ENCODE measurements around the gene GABRB3.
"Not testable (repeated sequence)": the region's sequence is repeated elsewhere in the genome, so short reads cannot be mapped to it uniquely, and the experiment has no call there.

Gene GABRB3

GRCh38 chr15:26736502-26737248 is 36.2 kb downstream of the GABRB3 start:
- in situ Hi-C loops (cut with MboI; ENCODE audit: low sequenced_read_pairs), result no loop called here

- in situ Hi-C loops (cut with MboI; ENCODE audit: low sequenced_read_pairs), result no loop called here
Observed at GRCh38 chr15:26731965-26732364, 40.9 kb downstream of the GABRB3 start.

GRCh38 chr15:26729581-26729980 is 43.3 kb downstream of the GABRB3 start:
- in situ Hi-C loops (cut with MboI; ENCODE audit: low sequenced_read_pairs), result no loop called here

GRCh38 chr15:26729030-26729429 is 43.8 kb downstream of the GABRB3 start:
- in situ Hi-C loops (cut with MboI; ENCODE audit: low sequenced_read_pairs), result no loop called here

DNA sequence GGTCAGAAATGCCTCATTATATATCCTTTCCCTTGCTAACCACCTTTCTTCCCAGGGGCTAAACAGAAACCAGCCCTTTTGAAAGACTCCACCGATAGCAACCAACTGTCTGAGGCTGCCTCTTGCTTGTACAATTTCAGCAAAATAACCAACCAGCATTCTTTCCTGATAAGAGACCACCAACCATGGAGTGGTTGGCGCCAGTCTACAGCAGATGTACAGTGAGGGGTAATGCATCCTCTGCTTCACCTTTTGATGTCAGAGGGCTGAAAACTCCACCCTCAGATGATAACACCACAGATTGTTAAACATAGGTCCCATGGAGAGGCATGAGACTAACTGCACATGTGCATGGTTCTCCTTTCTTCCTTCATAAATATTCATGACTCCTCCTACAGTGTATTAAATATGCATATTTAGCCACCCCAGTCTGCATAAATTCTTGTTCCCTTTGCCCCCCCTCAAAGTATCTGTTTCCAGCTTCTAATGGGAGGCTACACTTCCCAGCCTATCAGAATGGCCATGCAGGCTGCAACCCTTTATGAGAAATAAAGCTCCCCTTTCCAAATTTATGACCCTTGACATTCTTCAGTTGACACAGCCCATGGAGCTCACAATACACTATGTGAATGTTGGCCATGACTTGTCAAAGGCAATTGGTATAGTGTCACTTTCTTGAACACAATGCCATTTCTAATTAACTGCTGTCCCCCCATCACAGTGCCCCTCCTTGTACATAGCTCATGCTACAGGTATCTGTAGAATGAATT is 48.3 kb downstream of the GABRB3 start:
- in situ Hi-C loops (cut with MboI; ENCODE audit: low sequenced_read_pairs), result no loop called here

DNA sequence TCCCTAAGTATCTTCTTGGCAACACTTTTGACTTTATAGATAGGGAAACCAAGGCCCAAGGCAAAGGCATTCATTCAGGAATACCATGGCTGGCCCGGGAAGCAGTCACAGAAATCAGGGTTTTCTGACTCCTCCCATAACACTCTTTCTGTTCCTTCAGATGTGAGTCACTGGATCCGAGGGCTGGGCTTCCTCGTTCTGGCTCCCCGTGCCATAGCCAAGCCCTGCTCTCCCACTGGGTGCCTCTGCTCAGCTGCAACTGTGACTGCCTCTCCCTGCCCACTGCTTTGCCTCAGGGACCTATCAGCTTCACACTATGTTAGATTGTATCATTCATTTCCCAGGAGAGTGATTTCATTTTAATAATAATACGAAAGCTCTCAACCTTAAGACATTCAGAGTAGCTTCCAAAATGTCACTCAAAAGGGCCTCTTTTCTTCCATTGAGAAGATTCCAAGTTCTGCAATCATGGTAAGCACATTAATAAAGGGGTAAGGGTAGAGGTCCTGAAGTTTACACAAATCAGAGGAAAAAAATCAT is 50.2 kb downstream of the GABRB3 start:
- in situ Hi-C loops (cut with MboI; ENCODE audit: low sequenced_read_pairs), result no loop called here

DNA sequence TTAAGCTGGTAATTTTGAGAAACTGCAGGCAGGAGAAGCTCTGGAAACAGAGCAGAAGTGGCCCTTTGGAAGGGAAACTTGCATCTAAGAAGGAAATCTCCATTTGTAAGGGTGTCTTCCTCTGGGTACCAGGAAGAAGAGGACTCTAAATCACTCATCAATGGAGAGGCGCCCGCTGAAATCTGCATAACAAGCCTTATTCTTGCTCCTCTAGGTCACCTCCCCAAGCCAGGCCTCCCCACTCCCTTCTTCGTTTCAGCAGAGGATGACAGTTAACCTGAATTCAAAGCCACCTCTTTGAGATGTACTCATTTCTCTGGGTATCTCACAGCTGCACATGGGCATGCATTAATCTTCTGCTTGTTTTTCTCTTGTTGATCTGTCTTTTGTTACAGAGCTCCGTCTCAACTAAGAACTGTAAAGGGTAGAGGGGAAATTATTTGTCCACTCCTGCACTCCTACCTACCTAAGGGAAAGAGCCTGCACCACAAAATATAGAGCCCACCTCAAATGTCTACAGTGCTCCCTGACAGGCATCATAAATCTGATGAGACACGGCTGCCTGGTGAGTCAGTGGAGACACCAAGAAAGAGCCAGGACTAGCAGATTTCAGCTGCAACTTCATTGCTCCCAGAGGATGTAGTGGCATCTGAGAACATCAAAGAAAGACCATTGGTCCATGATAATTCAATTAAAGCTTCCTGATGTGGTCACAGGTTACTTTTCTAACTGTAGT is 51.5 kb downstream of the GABRB3 start:
- in situ Hi-C loops (cut with MboI; ENCODE audit: low sequenced_read_pairs), result no loop called here

- in situ Hi-C loops (cut with MboI; ENCODE audit: low sequenced_read_pairs), result no loop called here
Observed at GRCh38 chr15:26720546-26720945, 52.3 kb downstream of the GABRB3 start.

GRCh38 chr15:26719866-26720265 is 53.0 kb downstream of the GABRB3 start:
- in situ Hi-C loops (cut with MboI; ENCODE audit: low sequenced_read_pairs), result not testable (repeated sequence)

DNA sequence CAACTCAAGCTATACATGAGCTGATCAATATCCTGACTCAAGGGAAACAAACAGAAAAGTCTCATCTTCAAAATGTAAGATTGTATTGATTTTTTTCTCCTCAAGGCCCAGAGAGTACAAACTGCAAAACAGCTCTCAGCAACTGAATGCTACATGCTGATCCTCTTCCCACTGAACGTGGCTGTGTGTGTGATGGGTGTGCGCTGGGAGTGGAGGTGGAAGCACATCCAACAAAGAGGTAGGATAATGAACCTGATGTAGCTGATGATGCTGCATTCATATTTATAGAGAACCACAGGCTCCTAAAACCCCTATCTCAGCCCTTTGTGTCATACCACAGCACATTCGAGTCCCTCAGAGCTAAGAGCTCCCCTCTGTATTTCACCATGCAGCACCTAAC is 56.8 kb downstream of the GABRB3 start:
- in situ Hi-C loops (cut with MboI; ENCODE audit: low sequenced_read_pairs), result no loop called here

DNA sequence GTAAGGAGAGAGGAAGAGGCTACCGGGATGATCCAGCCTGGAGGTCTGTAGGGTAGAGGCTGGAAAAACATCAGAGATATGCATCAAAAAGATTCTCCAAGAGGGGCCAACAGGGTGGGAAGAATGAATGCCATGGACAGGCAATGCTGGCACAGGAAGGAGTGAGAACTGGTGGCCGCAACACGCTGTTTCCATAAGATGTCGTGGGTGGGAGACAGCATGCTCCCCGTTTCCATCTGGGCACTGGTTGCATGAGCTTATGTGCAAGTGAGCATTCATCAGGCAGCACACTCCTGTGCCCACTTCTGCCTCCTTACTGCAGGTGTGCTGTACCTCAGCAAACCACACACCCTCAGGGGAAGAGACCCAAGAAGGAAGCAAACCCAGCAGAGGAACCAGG is 59.4 kb downstream of the GABRB3 start:
- in situ Hi-C loops (cut with MboI; ENCODE audit: low sequenced_read_pairs), result no loop called here

- in situ Hi-C loops (cut with MboI; ENCODE audit: low sequenced_read_pairs), result no loop called here
Observed at GRCh38 chr15:26712335-26712734, 60.5 kb downstream of the GABRB3 start.

DNA sequence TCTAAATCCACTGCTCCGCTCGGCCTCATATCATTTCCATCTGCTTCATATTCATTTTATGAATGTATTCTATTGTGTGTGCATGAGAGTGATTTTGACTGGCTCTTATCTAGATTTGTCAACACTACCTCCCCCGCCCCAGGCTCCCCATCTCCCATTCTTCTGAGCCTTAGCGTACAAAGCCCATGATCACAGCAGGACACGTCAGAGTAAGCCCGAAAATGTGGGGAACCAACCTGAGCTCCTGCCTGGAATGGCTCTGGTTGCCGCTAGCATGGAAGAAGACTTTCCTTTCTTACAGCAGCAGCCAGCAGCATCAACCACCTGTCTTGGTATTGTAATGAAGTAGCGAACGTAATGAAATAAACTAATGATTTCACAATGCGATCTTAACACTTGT is 61.4 kb downstream of the GABRB3 start:
- in situ Hi-C loops (cut with MboI; ENCODE audit: low sequenced_read_pairs), result no loop called here

GRCh38 chr15:26702381-26702780 is 70.5 kb downstream of the GABRB3 start:
- in situ Hi-C loops (cut with MboI; ENCODE audit: low sequenced_read_pairs), result no loop called here

GRCh38 chr15:26698555-26698954 is 74.3 kb downstream of the GABRB3 start:
- in situ Hi-C loops (cut with MboI; ENCODE audit: low sequenced_read_pairs), result no loop called here

DNA sequence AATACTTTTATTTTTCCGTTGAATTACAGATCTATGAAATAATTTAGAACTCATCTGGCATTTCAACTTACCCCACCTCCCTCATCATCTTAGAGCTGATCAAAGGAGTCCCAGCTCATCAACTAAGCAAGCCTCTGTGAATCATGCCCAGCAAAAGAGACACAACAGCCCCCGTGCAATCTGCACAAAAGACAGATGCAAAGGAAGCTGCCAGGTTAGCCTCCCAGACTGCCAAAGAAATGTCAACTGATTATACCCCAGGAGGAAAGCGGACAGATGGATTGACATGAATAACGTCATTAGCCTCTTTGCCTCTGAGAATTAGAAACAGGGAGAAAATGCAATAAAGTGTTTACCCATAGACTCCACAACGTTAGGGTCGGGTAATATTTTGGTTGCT is 75.0 kb downstream of the GABRB3 start:
- in situ Hi-C loops (cut with MboI; ENCODE audit: low sequenced_read_pairs), result no loop called here

DNA sequence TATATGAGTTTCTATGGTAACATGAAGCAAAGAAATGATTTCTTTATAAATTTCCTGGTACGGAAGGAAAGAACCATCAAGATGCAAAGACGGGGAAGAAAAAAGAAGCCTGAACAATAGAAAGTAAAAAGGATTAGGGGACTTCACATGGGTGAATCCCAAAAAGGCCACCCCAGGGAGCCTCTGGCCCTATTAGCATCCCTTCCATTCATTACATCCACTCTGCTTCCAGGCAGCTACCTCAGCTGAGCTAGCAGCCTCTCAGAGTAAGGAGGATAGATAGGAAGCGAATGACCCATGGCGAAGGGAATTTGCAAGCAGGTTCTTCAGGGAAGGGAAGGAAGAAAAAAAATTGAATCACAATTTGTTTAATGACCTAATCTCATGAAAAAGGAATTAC is 81.6 kb downstream of the GABRB3 start:
- in situ Hi-C loops (cut with MboI; ENCODE audit: low sequenced_read_pairs), result no loop called here

DNA sequence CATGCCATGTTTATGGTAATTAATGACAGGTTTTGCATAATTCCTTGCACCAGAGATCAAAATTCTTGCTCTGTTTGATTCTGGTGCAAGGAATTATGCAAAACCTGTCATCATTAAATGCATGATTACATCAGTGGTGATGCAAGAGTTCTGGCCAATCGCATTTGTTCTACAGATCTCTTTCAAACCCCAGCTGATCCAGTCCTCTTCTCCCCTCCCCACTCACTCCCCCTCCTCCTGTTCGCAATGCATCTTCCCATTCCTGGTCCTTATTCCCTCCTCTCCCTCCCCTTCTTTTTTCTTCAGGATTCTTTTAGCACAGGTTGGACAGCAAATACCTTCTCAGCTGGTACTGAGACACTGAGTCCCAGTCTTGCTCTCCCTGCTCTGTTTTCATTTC is 82.1 kb downstream of the GABRB3 start:
- in situ Hi-C loops (cut with MboI; ENCODE audit: low sequenced_read_pairs), result no loop called here

GRCh38 chr15:26689462-26689861 is 83.4 kb downstream of the GABRB3 start:
- in situ Hi-C loops (cut with MboI; ENCODE audit: low sequenced_read_pairs), result no loop called here

DNA sequence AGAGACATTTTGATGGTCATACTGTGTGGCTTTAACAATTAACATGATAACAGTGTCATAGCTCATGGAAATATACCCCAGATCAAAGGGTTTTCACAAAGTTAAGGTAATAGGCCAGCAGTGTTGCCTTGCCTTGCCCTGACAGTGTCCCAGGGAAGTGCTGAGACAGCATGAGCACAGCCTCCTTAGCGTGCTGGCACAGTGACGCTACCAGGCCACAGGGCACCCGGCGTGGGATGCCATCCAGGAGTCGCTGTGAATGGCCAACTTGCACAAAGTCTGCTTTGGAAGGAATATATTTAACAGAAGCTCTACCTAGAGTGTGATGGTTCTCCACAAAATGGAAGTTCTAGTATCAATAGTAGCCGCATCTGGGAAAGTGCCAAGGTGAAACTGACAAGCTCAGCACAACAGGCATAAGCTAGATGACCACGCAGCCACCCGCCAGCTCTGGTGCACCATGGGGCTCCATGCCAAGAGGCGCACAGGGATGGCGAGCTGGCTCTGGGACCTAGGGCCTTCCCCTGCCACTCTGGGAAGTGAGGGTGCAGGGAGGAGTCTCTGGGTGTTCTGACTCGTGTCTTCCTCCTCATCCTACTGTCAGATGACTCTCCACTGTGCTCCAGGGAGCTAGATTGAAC is 86.2 kb downstream of the GABRB3 start:
- in situ Hi-C loops (cut with MboI; ENCODE audit: low sequenced_read_pairs), result no loop called here

DNA sequence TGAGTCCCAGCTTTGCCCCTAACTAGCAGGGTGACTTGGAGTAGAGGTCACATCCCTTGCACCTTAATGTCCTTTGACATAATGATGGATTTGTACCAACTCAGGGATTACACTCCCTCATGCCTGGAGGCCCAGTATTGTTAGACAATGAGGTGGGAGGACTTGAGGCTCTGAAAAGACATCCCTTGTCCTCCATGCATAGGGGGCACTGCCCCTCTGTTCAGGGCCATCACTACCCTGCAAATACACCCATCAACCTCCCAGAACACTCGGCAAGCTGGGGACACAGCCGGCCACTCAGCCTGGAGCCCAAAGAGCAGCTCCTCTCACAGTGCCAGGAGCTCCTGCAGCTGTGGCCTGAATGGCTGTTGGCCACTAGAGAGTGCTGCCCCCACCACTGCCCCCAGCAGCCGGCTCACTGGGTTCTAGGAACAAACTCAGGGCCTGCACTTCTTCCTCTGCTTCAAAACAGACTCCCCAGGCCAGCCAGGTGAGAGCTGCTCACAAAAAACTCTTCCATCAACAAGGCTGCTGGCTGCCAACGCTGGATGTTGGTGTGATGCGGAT is 90.2 kb downstream of the GABRB3 start:
- in situ Hi-C loops (cut with MboI; ENCODE audit: low sequenced_read_pairs), result no loop called here

All from hTERT RPE-1 (cell line).